DND-41 (cell line): Measurements from ENCODE around the gene IFNLR1.

Experiments
- ATAC-seq: fragments of 200-7000 bp; cut with Tn5 transposase; 3 replicates; pipeline ENCODE4 v1.9.1; 2021; ENCODE audit warnings: low read depth; ENCODE audit not compliant: insufficient read depth
- DNase-seq: peaks from one replicate; pipeline ENCODE4 v3.0.0-alpha.2; 2020
- H2AFZ ChIP-seq: 2 replicates; pipeline ENCODE4 v1.6.0; 2012; ENCODE audit warnings: low read depth, low read length
- H3K27ac ChIP-seq: 2 replicates; pipeline ENCODE4 v1.5.1; 2012; ENCODE audit warnings: low read length, inconsistent platforms
- H3K27me3 ChIP-seq: fragments of 200-600 bp; sonication (generic); 2 replicates; pipeline ENCODE4 v1.6.0; 2012; ENCODE audit warnings: low read length, mild to moderate bottlenecking, inconsistent platforms; ENCODE audit not compliant: insufficient read depth, poor library complexity
- H3K36me3 ChIP-seq: 2 replicates; pipeline ENCODE4 v1.5.1; 2012; ENCODE audit warnings: low read length, inconsistent platforms; ENCODE audit not compliant: insufficient read depth
- H3K4me1 ChIP-seq: 2 replicates; pipeline ENCODE4 v1.5.1; 2012; ENCODE audit warnings: mild to moderate bottlenecking, low read length; ENCODE audit not compliant: insufficient read depth
- H3K4me2 ChIP-seq: 2 replicates; pipeline ENCODE4 v1.6.0; 2012; ENCODE audit warnings: mild to moderate bottlenecking, moderate library complexity, low read length, inconsistent platforms; ENCODE audit not compliant: insufficient read depth
- H3K4me3 ChIP-seq, 2 experiments: fragments of 200-600 bp in 1 of 2; shearing (Covaris generic) in 1 of 2; 2 replicates each; pipeline ENCODE4 v1.5.1; 2012 to 2016; ENCODE audit warnings: inconsistent platforms in 2 of 2, low read length in 2 of 2, mild to moderate bottlenecking in 2 of 2, low read depth in 1 of 2, moderate library complexity in 1 of 2
- H3K79me2 ChIP-seq: 2 replicates; pipeline ENCODE4 v1.6.0; 2012; ENCODE audit warnings: low read length, inconsistent platforms; ENCODE audit not compliant: insufficient read depth
- H3K9ac ChIP-seq: 2 replicates; pipeline ENCODE4 v1.6.0; 2012; ENCODE audit warnings: low read depth, mild to moderate bottlenecking, inconsistent platforms, low read length, moderate library complexity
- H3K9me3 ChIP-seq: 2 replicates; pipeline ENCODE4 v1.5.1; 2012; ENCODE audit warnings: low read length, moderate library complexity, mild to moderate bottlenecking, inconsistent platforms; ENCODE audit not compliant: insufficient read depth, severe bottlenecking
- H4K20me1 ChIP-seq: 2 replicates; pipeline ENCODE4 v1.6.0; 2012; ENCODE audit warnings: low read length; ENCODE audit not compliant: insufficient read depth
- EZH2 ChIP-seq: IDR thresholded peaks from 3 replicates; pipeline ENCODE4 v1.6.1; 2012; ENCODE audit warnings: borderline replicate concordance, low read depth, mild to moderate bottlenecking, moderate library complexity, low read length, inconsistent platforms; ENCODE audit not compliant: severe bottlenecking
- TF ChIP-seq, protein P1 (sequence below): IDR thresholded peaks from 2 replicates; pipeline ENCODE4 v1.5.1; 2012; ENCODE audit warnings: borderline replicate concordance, low read length, moderate library complexity, mild to moderate bottlenecking; ENCODE audit not compliant: poor library complexity, severe bottlenecking; ENCODE audit errors: extremely low read depth

The IFNLR1 gene

DNA sequence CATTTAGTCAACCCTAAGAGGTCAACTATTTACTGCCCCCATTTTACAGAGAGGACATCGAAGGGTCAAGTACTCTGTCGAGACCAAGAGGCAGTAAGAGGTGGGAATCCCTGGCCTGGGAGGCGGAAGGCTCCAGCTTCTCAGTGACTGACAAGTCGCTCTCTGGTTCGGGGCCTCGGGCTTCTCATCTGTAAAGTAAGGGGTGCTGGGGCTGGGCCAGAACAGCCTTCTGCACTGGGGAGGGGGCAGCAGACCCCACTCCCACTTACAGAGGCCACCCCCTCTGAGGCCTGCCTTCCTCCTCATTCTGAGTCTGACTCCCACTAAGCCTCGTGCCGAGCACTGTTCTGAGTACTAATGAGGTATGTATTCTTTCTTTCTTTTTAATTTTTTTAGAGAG lies 17.0 kb upstream of the IFNLR1 start:
- no peaks in the 10 kb centered on the region for H3K79me2 ChIP-seq
- TF ChIP-seq, protein P1, sequence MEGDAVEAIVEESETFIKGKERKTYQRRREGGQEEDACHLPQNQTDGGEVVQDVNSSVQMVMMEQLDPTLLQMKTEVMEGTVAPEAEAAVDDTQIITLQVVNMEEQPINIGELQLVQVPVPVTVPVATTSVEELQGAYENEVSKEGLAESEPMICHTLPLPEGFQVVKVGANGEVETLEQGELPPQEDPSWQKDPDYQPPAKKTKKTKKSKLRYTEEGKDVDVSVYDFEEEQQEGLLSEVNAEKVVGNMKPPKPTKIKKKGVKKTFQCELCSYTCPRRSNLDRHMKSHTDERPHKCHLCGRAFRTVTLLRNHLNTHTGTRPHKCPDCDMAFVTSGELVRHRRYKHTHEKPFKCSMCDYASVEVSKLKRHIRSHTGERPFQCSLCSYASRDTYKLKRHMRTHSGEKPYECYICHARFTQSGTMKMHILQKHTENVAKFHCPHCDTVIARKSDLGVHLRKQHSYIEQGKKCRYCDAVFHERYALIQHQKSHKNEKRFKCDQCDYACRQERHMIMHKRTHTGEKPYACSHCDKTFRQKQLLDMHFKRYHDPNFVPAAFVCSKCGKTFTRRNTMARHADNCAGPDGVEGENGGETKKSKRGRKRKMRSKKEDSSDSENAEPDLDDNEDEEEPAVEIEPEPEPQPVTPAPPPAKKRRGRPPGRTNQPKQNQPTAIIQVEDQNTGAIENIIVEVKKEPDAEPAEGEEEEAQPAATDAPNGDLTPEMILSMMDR = no peak
- TF ChIP-seq EZH2 = no peak
- no peak overlapping the region for H3K9ac ChIP-seq
- peaks cover 9% of the 10 kb centered on the region for H4K20me1 ChIP-seq
- H3K27me3 ChIP-seq = no peaks in the 10 kb centered on the region
- H3K4me2 ChIP-seq = no peak overlapping the region
- no peak overlapping the region for H2AFZ ChIP-seq
- DNase-seq (no peak), ATAC-seq (no peak)
- H3K27ac ChIP-seq = no peak overlapping the region
- no peaks in the 10 kb centered on the region for H3K9me3 ChIP-seq
- H3K4me1 ChIP-seq = peaks cover 2% of the 10 kb centered on the region; the same call in 1 of the 2 replicates
- H3K36me3 ChIP-seq = no peaks in the 10 kb centered on the region
- H3K4me3 ChIP-seq = no peak overlapping the region

DNA sequence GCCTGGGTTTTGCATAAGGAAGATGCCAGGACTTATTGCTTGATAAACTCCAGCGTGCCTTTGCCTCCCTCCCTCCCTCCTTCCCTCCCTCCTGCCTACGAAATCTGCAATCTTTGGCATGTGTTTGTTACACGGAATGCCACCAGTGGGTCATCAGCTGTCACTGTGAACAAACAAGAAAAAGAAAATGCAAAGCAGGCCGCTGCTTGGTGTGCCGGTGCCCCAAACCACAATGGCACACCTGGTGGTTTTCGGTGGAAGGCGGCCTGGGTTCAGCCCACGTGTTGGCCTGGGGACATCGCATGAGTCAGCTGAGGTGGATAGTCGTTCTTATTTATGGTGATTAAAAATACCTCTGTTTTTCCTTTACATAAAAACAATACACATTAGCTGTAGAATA lies 16.3 kb upstream of the IFNLR1 start:
- Histone ChIP-seq H3K4me3 (no peak overlapping the region), H3K4me2 (no peak overlapping the region), H2AFZ (no peak overlapping the region)

DNA sequence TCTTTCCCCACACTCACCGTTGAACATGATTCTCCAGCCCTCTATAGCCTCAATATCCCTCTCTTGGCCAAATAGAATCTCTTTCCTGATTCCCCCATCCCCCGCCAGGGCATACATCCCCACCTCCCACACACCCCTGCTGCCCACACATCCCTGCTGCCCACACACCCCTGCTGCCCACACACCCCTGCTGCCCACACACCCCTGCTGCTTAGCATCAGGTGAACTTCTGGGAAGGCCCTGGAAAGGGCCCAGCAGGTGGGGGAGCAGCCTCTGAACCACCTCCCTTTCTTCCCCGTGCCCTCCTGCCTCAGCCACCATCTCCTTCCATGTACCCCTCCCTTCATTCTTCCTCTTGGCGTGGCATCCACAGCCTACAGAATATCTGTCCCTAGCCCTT lies 15.9 kb upstream of the IFNLR1 start:
- H3K9me3 ChIP-seq = no peaks in the 10 kb centered on the region
- no peaks in the 10 kb centered on the region for H3K79me2 ChIP-seq
- no peak overlapping the region for H3K9ac ChIP-seq
- no peak for ATAC-seq
- H3K4me1 ChIP-seq = peaks cover 2% of the 10 kb centered on the region; the same call in 1 of the 2 replicates
- H3K4me3 ChIP-seq = no peak overlapping the region
- H3K36me3 ChIP-seq = no peaks in the 10 kb centered on the region
- no peak for DNase-seq
- no peak overlapping the region for H2AFZ ChIP-seq
- no peak overlapping the region for H3K4me2 ChIP-seq
- H3K27me3 ChIP-seq = peaks cover 2% of the 10 kb centered on the region
- H4K20me1 ChIP-seq = peaks cover 7% of the 10 kb centered on the region
- TF ChIP-seq, protein P1 = no peak
- no peak for TF ChIP-seq EZH2
- no peak overlapping the region for H3K27ac ChIP-seq

More for the DNA sequence above, 16.3 kb upstream of the IFNLR1 start:
- no peak overlapping the region for H3K9ac ChIP-seq
- DNase-seq = no peak
- H3K27me3 ChIP-seq = no peaks in the 10 kb centered on the region
- no peaks in the 10 kb centered on the region for H3K79me2 ChIP-seq
- no peak for TF ChIP-seq EZH2
- TF ChIP-seq, protein P1 = no peak
- ATAC-seq = no peak
- H4K20me1 ChIP-seq = peaks cover 9% of the 10 kb centered on the region
- H3K4me1 ChIP-seq = peaks cover 2% of the 10 kb centered on the region; the same call in 1 of the 2 replicates
- no peaks in the 10 kb centered on the region for H3K9me3 ChIP-seq
- H3K27ac ChIP-seq = no peak overlapping the region
- H3K36me3 ChIP-seq = no peaks in the 10 kb centered on the region

DNA sequence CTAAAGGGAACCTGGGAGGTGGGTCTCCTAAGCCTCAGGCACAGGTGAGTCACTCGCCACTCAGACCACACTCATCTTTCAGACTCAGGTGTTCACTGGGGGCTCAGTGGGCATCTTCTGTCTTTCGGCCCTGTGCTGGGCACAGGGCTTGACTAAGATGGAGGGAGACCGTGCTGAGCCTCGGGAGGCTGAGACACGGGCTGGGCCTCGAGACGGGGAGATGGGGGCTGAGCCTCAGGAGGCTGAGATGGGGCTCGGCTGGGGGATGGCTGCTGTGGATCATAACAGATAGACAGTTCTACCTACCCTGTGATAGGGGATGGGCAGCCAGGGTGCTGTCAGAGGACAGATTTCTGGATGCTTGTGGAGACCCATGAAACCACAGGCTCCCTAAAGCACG lies 15.5 kb upstream of the IFNLR1 start:
- H4K20me1 ChIP-seq = peaks cover 5% of the 10 kb centered on the region; the same call in 1 of the 2 replicates
- H3K27me3 ChIP-seq = peaks cover 5% of the 10 kb centered on the region
- no peaks in the 10 kb centered on the region for H3K36me3 ChIP-seq
- H3K79me2 ChIP-seq = no peaks in the 10 kb centered on the region
- no peak overlapping the region for H3K4me3 ChIP-seq
- no peak overlapping the region for H3K9ac ChIP-seq
- no peaks in the 10 kb centered on the region for H3K9me3 ChIP-seq
- TF ChIP-seq, protein P1 = no peak
- no peak for TF ChIP-seq EZH2
- H2AFZ ChIP-seq = no peak overlapping the region
- no peak overlapping the region for H3K27ac ChIP-seq
- H3K4me2 ChIP-seq = no peak overlapping the region
- H3K4me1 ChIP-seq = peaks cover 2% of the 10 kb centered on the region; the same call in 1 of the 2 replicates
- no peak for DNase-seq
- no peak for ATAC-seq
